ENCODE measurements around the gene NEURL1.

- TF ChIP-seq POLR2AphosphoS5 (IDR thresholded peaks at IDR 0.05), result no peak
- TF ChIP-seq CTCF (IDR thresholded peaks at IDR 0.05), result no peak
Observed at GRCh38 chr10:103632247-103632642, 138.7 kb downstream of the NEURL1 start.

All from stomach (tissue), 4 donors.